ENCODE results near the gene ASTN2.

DNA sequence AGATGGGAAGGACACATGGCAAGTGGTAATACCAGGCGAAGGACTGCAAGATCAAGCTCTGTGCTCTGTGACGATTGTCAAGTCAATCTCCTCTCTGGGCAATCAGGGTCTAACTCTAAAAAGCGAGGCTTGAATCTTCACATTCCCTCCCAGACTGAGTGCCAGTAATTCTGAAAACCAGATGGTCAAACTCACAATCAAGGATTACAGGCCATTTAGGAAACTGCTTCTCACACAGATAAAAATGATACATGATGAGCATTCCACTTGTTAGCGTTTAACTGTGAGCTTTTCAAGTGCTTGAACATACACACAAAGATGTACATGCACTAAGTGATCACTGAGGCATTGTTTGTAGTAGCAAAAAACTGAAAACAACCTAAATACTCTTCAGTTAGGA, 517.7 kb downstream of the ASTN2 start:
- TF ChIP-seq POLR2A (IDR thresholded peaks at IDR 0.05; ENCODE audit: low read length) (no peak), GATA1 (IDR thresholded peaks at IDR 0.05; ENCODE audit: low read depth, low read length) (no peak)

Measured in erythroblast (primary cell).